Raji (cell line): ENCODE results near the gene GMPR2.

Experiments used
- POLR2A ChIP-seq: IDR thresholded peaks from 2 replicates; pipeline ENCODE4 v1.6.1; 2011; ENCODE audit warnings: low read depth, low read length, control low read depth; ENCODE audit not compliant: insufficient read depth

The GMPR2 gene

DNA sequence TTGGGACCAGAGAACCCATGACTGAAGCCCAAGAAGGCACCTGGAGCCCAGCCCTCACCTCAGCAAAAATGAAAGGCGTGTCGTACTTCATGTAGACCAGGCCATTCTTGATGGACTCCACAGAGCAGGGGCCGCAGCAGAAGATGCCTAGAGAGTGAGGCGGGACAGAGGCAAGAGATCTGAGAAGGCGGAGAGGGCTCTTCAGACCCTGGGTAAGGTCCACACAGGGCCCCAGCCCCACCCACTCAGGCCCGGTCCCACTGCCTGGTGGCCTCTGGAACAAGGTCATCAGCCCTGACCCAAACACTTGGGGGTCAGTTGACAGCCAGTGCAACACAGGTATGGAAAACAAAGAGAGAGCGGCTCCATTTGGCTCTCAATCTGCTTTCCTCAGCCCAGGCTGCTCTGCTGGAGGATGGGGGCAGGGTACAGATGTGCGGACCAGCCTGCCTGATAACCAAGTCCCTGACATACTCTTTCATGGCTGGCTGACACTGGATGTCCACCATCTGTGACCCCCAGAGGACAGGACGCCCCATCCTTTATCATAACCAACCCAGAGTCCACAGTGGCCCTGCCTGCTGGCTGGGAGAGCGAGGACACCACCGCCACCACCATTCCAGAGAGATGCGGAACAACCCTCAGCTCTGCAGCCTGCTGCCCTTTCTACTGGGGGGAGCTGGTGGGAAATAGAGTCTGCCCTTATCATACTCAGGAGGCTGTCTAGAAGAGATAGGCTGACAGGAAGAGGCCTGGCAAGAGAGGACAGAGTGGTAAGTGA lies 23.4 kb downstream of the GMPR2 start:
- TF ChIP-seq POLR2A = no peak

DNA sequence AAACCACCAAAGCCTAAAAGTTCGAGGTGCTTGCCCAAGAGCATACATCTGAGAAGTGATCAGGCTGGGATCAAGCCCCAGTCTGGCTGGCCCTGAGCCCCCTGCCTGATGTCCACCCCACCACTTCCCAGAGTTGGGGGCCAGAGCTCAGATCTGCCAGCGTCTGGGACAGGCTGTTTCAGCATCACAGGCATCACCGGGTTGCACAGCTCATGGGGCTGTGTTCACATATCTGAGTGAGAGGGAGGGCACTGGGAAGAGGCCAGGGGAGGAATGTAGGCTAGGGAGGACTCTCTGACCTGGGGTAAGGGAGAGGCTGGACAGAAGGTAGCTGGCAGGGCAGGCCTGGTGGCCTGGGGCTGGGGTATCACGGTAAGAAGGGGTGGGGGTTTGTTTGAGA lies 24.2 kb downstream of the GMPR2 start:
- no peak for TF ChIP-seq POLR2A

GRCh38 chr14:24258119-24258518 lies 25.4 kb downstream of the GMPR2 start:
- no peak for TF ChIP-seq POLR2A

DNA sequence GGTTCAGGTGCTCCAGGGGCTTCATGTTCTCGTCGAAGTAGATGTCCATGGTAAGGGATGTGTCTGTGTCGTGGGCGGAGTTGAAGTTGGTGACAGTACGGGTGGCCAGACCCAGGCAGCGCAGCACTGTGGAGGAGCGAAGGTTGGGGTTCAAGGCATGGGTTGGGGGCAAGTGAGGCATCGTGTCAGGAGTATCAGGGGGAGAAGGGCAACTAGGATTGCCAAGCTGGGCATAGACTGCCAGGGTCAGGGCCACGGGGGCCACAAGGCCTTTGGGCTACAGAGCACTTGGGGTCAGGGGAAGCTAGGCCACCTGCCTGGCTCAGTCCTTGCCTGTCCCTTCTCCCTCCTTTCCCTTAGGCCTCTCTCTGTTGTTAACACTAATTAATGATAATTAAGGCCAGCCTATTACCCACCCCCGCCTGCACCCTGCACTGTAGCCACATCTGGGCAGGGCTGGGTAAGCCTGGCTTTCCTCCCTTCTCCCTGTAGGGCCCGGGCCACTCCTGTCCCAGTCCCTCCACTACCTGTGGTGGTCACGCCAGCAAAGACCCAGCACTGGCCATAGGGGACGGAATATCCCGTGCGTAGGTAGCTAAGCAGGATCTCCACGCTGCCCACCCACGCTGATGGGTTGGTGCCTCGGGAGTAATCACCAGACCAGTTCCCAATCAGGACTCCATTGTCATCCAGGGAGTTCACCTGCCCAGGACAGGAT lies 26.0 kb downstream of the GMPR2 start:
- no peak for TF ChIP-seq POLR2A

GRCh38 chr14:24259282-24260025 lies 26.7 kb downstream of the GMPR2 start:
- TF ChIP-seq POLR2A = no peak

GRCh38 chr14:24260026-24260779 lies 27.5 kb downstream of the GMPR2 start:
- TF ChIP-seq POLR2A = no peak

DNA sequence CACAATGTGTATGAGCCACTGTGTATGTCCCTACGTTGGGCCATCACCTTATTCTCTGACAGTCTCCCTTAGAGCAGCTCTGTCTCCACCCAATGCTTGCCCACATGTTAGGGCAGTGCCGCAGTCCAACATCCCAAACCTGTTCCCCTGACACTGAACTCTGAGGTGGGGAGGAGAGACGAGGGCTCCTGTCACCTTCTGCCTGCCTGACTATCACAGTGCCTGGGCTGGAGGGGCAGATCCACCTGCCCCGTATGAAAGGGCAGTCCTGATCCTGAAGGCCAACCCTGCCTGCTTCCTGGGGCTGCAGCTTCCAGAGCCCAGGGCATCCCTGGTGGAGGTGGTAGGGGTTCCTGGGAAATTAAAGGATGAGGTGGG lies 28.0 kb downstream of the GMPR2 start:
- TF ChIP-seq POLR2A = no peak

- TF ChIP-seq POLR2A = no peak
Measured at GRCh38 chr14:24261256-24261968, 28.7 kb downstream of the GMPR2 start.

DNA sequence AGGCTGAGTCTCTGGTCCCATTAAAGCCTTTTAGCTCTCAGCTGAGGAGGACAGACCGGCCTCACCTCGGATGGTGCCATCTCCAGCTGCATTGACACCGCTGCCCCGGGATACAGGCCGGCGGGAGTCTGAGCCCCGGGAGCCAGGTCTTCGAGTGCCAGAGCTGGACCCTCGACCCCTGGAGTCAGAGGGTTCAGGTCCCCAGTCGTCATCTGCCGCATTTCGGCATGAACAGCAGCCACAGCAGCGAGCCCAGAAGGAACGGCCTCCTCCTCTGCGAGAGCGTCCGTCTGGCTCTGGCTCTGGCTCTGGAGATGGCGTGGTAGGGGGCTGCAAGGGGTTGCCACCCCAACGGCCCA lies 29.2 kb downstream of the GMPR2 start:
- TF ChIP-seq POLR2A = no peak

DNA sequence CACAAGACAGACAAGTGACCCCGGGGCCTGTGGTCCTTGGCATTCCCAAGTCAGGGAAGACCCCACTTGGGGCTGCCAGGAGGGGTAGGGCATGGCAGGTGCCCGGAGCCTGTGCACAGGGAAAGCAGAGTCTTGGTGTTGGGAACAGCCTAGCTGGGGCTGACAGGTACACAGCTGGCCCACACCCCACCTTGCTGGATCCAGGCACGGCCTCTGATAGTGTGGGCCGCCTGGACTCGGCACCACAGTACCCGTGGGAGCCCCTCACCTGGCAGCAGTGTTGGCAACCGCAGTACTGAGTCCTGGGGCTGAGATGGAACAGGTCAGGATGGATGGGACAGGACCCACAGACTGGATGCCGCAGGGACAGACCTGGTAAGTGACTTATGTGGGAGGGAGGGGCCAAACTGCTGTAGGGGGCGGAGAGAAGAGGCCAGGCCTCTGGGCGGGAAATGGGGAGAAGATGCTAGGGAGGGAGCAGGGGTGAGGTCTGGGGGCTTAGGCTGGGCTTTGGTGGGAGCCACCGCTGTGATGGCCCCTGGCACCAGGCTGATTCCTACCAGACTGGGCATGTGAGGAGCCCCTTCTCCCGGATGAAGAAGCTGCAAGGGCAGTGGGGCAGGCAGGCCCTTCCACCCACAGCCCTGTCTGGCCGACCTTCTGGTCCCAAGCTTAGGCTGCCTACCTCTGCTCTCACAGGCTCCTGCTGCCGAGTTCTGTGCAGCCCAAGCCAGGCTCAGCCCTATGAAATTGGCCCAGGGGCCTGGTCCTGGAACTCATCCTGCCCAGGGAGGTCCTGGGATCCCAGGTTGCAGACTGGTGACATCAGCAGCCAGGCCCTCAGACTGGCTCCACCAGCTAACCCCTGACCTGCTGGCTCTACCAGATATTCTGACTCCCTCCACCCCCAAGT lies 30.3 kb downstream of the GMPR2 start, which contains the start of gene TGM1:
Gene TGM1 (minus strand): TSS at position 357 of the 913 bp plus-strand sequence. CDS start 825 bp downstream, outside the sequence.
- TF ChIP-seq POLR2A = no peak

DNA sequence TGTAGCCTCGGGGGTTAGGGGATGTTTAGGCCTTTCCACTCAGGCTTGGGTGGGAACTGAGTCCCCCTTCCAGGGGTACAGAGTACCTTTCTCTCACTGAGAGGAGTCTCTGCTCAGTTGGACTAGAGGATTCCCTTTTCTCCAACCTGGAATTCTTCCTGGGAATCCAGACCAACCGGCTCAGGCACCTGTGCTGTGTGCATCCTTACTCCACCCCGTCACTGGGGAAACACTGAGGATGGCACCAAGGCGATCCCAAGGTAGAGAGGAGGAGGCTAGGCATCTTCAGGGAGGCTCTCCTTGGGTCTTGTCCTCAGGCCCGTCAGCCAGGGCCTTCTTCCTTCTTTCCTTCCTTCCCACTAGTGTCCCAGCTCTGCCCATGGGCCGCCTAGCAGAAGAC lies 31.1 kb downstream of the GMPR2 start:
- TF ChIP-seq POLR2A = no peak

DNA sequence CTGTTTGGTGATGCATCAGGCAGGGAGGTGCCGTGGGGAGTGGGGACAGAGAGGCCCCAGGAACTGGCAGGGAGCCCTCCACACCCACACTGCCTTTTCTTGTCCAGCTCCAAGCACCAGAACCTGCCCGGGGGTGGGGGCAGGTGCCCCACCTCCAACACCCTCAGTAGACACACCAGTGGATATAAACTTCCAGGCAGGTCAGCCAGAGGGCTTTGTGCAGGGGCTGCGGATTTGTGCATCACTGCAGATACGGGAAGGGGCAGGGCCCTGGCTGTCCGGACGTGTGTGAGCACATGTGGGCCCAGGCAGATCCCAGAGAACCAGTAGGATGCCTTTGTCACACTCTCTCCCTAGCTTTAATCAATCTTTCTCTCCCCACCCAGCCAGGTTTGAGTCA lies 31.6 kb downstream of the GMPR2 start:
- no peak for TF ChIP-seq POLR2A

DNA sequence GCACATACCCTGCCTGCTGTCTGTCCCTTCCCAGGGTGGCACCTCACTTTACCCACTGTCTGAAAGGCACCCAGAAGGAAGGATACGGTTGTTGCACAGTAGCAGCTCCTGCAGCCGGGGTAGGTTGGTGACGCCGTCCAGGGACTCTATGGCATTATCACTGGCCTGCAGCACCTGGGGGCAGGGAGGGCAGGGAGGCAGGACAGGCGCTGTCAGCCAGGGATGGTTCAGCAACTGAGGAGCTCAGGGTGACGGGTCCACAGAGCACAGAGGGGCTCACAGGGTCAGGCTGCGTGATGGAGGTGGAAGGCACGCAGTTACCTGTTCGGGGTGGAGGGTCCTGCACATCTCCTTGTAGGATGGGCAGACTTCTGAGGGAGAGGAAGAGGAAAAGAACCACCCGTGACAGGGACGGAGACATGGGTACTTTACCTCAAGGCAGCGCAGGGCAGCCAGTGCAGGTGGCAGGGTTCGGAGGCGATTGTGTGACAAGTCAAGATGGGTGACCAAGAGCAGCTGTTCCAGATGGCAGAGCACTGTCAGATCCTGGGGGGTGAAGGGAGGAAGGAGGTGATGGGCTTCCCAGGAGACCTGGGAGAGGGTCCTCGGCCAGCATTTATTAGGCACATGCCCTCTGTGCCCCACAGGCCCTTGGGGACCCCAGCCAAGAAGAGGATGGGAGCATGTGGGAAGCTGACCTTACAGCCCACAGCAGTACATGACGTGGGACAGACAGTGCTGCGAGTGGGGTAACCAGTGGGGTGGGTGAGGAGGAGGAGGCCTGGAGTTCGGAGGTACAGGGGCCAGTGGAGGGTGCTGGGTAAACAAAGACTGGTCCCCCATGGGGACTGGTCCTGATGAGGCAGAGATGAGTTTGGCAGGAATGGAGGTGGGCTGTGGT lies 33.9 kb downstream of the GMPR2 start:
- TF ChIP-seq POLR2A = no peak

GRCh38 chr14:24267516-24267915 lies 34.8 kb downstream of the GMPR2 start:
- TF ChIP-seq POLR2A = no peak
